HG03097 (cell line): Measurements from ENCODE around the gene TRMT1L.
"Not testable (repeated sequence)": the region's sequence is repeated elsewhere in the genome, so short reads cannot be mapped to it uniquely, and the experiment has no call there.

Source experiments
- ATAC-seq: cut with Tn5 transposase; IDR thresholded peaks from one replicate; pipeline ENCODE4 v1.9.1; 2021; ENCODE audit not compliant: unreplicated experiment, low FRiP score

The TRMT1L gene

GRCh38 chr1:185156854-185157598 lies at the start of gene TRMT1L, which contains the start of gene SWT1:
TRMT1L (minus strand) TSS chr1:185156953; CDS start chr1:185156712, 241 bp downstream.
SWT1 (plus strand) TSS chr1:185157167; CDS start chr1:185160842, 3,675 bp downstream.
- ATAC-seq = peak; percentile 91

- no peak for ATAC-seq
These were observed 44.1 kb upstream of the TRMT1L start for GRCh38 chr1:185200889-185201288.

- ATAC-seq = not testable (repeated sequence)
These were observed 42.0 kb upstream of the TRMT1L start for GRCh38 chr1:185198712-185199111.

- no peak for ATAC-seq
These were observed 37.0 kb upstream of the TRMT1L start for GRCh38 chr1:185193756-185194155.

- peak; percentile 82 for ATAC-seq
These were observed 13.6 kb upstream of the TRMT1L start for GRCh38 chr1:185170291-185170848.

- ATAC-seq = no peak
These were observed 9.4 kb upstream of the TRMT1L start for GRCh38 chr1:185166106-185166505.

GRCh38 chr1:185162491-185162890 lies 5.7 kb upstream of the TRMT1L start:
- ATAC-seq = no peak

- no peak for ATAC-seq
These were observed 3.2 kb upstream of the TRMT1L start for GRCh38 chr1:185159966-185160365.

GRCh38 chr1:185158800-185159199 lies 2.0 kb upstream of the TRMT1L start:
- ATAC-seq = no peak

- ATAC-seq = no peak
These were observed 1.1 kb upstream of the TRMT1L start for GRCh38 chr1:185157599-185158412.

- peak; percentile 23 for ATAC-seq
These were observed 382 bp downstream of the TRMT1L start for GRCh38 chr1:185156288-185156853.

GRCh38 chr1:185155600-185156287 lies 1.0 kb downstream of the TRMT1L start:
- no peak for ATAC-seq

GRCh38 chr1:185154912-185155513 lies 1.7 kb downstream of the TRMT1L start:
- no peak for ATAC-seq

GRCh38 chr1:185152187-185152767 lies 4.5 kb downstream of the TRMT1L start:
- no peak for ATAC-seq

GRCh38 chr1:185151215-185151614 lies 5.5 kb downstream of the TRMT1L start:
- ATAC-seq = no peak

- ATAC-seq = no peak
These were observed 12.5 kb downstream of the TRMT1L start for GRCh38 chr1:185144233-185144632.

GRCh38 chr1:185139246-185139645 lies 17.5 kb downstream of the TRMT1L start:
- no peak for ATAC-seq

- ATAC-seq = no peak
These were observed 18.7 kb downstream of the TRMT1L start for GRCh38 chr1:185137896-185138545.

- no peak for ATAC-seq
These were observed 24.2 kb downstream of the TRMT1L start for GRCh38 chr1:185132534-185132933.
